Measurements from ENCODE around the gene PLLP.

GRCh38 chr16:57245472-57246113, 38.9 kb downstream of the PLLP start:
- TF ChIP-seq CTCF (IDR thresholded peaks at IDR 0.05) (no peak), POLR2A (IDR thresholded peaks at IDR 0.05) (no peak)

Measured in esophagus squamous epithelium (tissue), 4 donors.